ENCODE data around the gene SCTR.

Gene SCTR

GRCh38 chr2:119523952-119524694 lies at the start of gene SCTR:
TSS of gene SCTR (minus strand) at chr2:119524483. CDS start at chr2:119524226, 257 bp downstream.
- TF ChIP-seq TSHZ2 (CRISPR knock-in tag; IDR thresholded peaks at IDR 0.05): no peak
- TF ChIP-seq GLIS3 (CRISPR knock-in tag; IDR thresholded peaks at IDR 0.05): no peak
- no peak for TF ChIP-seq PATZ1 (CRISPR knock-in tag; IDR thresholded peaks at IDR 0.05; ENCODE audit: borderline replicate concordance)
- no peak for TF ChIP-seq TOX (CRISPR knock-in tag; IDR thresholded peaks at IDR 0.05; ENCODE audit: borderline replicate concordance)
- no peak for TF ChIP-seq CSRNP3 (CRISPR knock-in tag; IDR thresholded peaks at IDR 0.05)
- no peak for TF ChIP-seq ZNF70 (CRISPR knock-in tag; IDR thresholded peaks at IDR 0.05)
- no peak for TF ChIP-seq POU6F1 (CRISPR knock-in tag; IDR thresholded peaks at IDR 0.05; ENCODE audit: borderline replicate concordance, low read depth)
- no peak for TF ChIP-seq ZNF8 (CRISPR knock-in tag; IDR thresholded peaks at IDR 0.05)
- TF ChIP-seq OSR1 (CRISPR knock-in tag; IDR thresholded peaks at IDR 0.05): no peak
- TF ChIP-seq ESRRG (CRISPR knock-in tag; IDR thresholded peaks at IDR 0.05): no peak
- TF ChIP-seq CSDC2 (CRISPR knock-in tag; IDR thresholded peaks at IDR 0.05): no peak
- TF ChIP-seq ARNTL (CRISPR knock-in tag; IDR thresholded peaks at IDR 0.05; ENCODE audit: borderline replicate concordance, low read depth): no peak
- TF ChIP-seq BACH2 (CRISPR knock-in tag; IDR thresholded peaks at IDR 0.05; ENCODE audit: borderline replicate concordance): no peak
- no peak for TF ChIP-seq ISL1 (CRISPR knock-in tag; IDR thresholded peaks at IDR 0.05)
- TF ChIP-seq TCF4 (CRISPR knock-in tag; IDR thresholded peaks at IDR 0.05; ENCODE audit: borderline replicate concordance): no peak
- TF ChIP-seq CREB5 (CRISPR knock-in tag; IDR thresholded peaks at IDR 0.05; ENCODE audit: low read depth): no peak
- ATAC-seq: peak; percentile 18; the same call in 1 of the 3 replicates

- ATAC-seq: no peak
- no peak for TF ChIP-seq OSR1 (CRISPR knock-in tag; IDR thresholded peaks at IDR 0.05)
- no peak for TF ChIP-seq BACH2 (CRISPR knock-in tag; IDR thresholded peaks at IDR 0.05; ENCODE audit: borderline replicate concordance)
- TF ChIP-seq ZFP3 (CRISPR knock-in tag; IDR thresholded peaks at IDR 0.05): no peak
- no peak for TF ChIP-seq ZFP30 (CRISPR knock-in tag; IDR thresholded peaks at IDR 0.05)
- no peak for TF ChIP-seq ISL1 (CRISPR knock-in tag; IDR thresholded peaks at IDR 0.05)
- no peak for TF ChIP-seq SNAI2 (CRISPR knock-in tag; IDR thresholded peaks at IDR 0.05)
- no peak for TF ChIP-seq CSDC2 (CRISPR knock-in tag; IDR thresholded peaks at IDR 0.05)
- no peak for TF ChIP-seq TCF4 (CRISPR knock-in tag; IDR thresholded peaks at IDR 0.05; ENCODE audit: borderline replicate concordance)
- TF ChIP-seq TSHZ2 (CRISPR knock-in tag; IDR thresholded peaks at IDR 0.05): no peak
- TF ChIP-seq PATZ1 (CRISPR knock-in tag; IDR thresholded peaks at IDR 0.05; ENCODE audit: borderline replicate concordance): no peak
- no peak for TF ChIP-seq PPARA (CRISPR knock-in tag; IDR thresholded peaks at IDR 0.05; ENCODE audit: borderline replicate concordance)
- no peak for TF ChIP-seq GLIS3 (CRISPR knock-in tag; IDR thresholded peaks at IDR 0.05)
- no peak for TF ChIP-seq POU6F1 (CRISPR knock-in tag; IDR thresholded peaks at IDR 0.05; ENCODE audit: borderline replicate concordance, low read depth)
- no peak for TF ChIP-seq ZNF70 (CRISPR knock-in tag; IDR thresholded peaks at IDR 0.05)
- TF ChIP-seq ARNTL (CRISPR knock-in tag; IDR thresholded peaks at IDR 0.05; ENCODE audit: borderline replicate concordance, low read depth): no peak
- TF ChIP-seq RARB (CRISPR knock-in tag; IDR thresholded peaks at IDR 0.05): no peak
- TF ChIP-seq ESRRG (CRISPR knock-in tag; IDR thresholded peaks at IDR 0.05): no peak
- no peak for TF ChIP-seq ZNF8 (CRISPR knock-in tag; IDR thresholded peaks at IDR 0.05)
These were observed 43.0 kb upstream of the SCTR start for GRCh38 chr2:119567292-119567691.

Measured in SK-N-SH treated with all-trans-retinoic acid at 6 μM for 48 hours (cell line).